ENCODE data around the gene HOXD9. TPM values are rescaled to one million over a fixed set of nuclear protein-coding genes. Genes with fewer than 3 reads are reported as not detected.

HOXD9 gene
- total RNA-seq, 2 experiments from 2014 or later = not detected

DNA sequence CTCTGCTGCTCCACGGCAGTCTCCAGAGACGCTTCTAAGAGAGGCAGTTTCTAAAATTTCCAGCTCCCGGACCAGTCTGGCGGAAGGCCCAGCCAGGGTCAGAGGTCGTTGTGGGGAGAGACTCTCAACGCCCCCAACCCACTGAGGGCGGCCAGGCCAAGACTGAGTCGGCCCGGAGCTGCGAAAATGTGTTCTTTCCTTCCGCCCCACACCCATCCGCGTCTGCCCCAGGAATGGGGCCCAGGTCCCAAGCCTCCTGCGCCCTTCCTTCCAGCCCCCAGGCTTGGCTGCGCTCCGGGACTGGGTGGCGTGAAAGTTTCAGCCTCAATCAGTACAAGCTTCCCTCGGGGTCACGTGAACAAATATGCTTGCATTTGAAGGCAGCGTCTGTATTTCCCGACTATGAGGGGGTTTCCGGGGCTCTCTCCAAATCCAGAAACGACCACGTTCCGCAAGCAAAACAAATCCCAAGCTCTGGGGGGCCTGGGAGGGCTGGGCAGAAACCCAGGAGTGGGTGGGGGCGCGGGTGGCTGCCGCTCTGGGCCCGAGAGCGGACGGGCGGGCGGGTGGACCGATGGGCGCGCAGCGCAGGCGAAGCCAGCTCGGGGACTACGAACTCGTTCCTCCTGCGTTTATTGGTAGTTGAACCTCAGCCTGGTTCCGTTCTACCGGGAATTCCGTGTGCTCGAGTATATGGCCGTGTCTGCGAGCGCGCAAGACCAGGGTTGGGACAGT, 37.9 kb downstream of the HOXD9 start:
- H3K36me3 Mint-ChIP-seq = peaks cover 4% of the 10 kb centered on the region
- no peak overlapping the region for H3K4me3 Mint-ChIP-seq
- H3K4me1 Mint-ChIP-seq = peaks cover 7% of the 10 kb centered on the region
- DNase-seq (no peak), ATAC-seq (no peak)
- no peaks in the 10 kb centered on the region for H3K9me3 Mint-ChIP-seq (ENCODE audit: low read depth)
- peaks cover 89% of the 10 kb centered on the region for H3K27me3 Mint-ChIP-seq
- no peak overlapping the region for H3K27ac Mint-ChIP-seq
- CTCF ChIA-PET = interaction anchor here (1.2 to 1.5 kb wide), 4 partner anchors 16 to 64 kb away, joined by 3 to 5 read pairs (median 4); no protein-coding TSS in a partner anchor

DNA sequence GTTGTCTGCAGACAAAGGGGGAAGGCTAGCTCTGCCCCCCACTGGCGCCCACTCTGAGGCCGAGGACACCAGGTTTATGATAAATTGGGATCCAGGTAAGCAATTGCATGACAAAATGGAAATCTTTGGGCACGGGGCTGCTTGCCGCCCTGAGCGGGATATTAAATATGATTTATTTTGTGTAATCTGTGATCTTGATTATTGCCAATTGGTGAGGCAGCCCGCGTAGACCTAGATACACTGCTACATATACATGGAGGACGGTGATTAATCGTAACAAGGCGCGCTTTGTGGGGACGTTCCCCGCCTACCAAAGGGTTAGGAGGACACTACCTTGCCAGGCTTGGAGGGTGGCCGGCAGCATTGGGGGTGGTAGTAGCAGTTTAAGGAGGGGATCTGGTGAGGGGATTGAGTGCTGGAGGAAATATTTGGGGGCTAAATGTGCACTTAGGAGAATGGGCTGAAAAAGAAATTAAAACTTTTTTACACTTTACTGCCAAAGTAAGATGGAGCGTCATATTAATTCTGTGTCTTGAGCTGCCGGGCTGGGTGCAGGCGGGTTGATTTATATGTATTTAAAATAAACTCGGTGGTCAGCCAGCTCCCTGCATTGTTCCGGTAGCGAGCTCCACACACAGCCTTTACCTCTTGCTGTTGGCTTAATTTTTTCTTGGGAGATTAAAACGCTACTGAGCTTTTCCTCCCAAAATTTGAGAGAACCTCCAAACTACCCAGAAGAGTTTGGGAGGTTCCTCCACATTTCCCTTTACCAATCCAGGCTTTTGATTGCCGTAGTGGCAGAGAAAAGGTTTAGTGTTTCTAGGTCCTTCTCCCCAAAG, 38.7 kb downstream of the HOXD9 start:
- H3K27ac Mint-ChIP-seq = peak overlapping the region; percentile 22
- H3K4me3 Mint-ChIP-seq = no peak overlapping the region
- H3K4me1 Mint-ChIP-seq = peaks cover 7% of the 10 kb centered on the region
- CTCF ChIA-PET = interaction anchor here (1.0 to 2.0 kb wide), 7 partner anchors 17 to 393 kb away, joined by 3 to 6 read pairs (median 4); no protein-coding TSS in a partner anchor
- DNase-seq = no peak
- H3K27me3 Mint-ChIP-seq = peaks cover 89% of the 10 kb centered on the region
- no peak for ATAC-seq
- no peaks in the 10 kb centered on the region for H3K9me3 Mint-ChIP-seq (ENCODE audit: low read depth)
- H3K36me3 Mint-ChIP-seq = peaks cover 4% of the 10 kb centered on the region

DNA sequence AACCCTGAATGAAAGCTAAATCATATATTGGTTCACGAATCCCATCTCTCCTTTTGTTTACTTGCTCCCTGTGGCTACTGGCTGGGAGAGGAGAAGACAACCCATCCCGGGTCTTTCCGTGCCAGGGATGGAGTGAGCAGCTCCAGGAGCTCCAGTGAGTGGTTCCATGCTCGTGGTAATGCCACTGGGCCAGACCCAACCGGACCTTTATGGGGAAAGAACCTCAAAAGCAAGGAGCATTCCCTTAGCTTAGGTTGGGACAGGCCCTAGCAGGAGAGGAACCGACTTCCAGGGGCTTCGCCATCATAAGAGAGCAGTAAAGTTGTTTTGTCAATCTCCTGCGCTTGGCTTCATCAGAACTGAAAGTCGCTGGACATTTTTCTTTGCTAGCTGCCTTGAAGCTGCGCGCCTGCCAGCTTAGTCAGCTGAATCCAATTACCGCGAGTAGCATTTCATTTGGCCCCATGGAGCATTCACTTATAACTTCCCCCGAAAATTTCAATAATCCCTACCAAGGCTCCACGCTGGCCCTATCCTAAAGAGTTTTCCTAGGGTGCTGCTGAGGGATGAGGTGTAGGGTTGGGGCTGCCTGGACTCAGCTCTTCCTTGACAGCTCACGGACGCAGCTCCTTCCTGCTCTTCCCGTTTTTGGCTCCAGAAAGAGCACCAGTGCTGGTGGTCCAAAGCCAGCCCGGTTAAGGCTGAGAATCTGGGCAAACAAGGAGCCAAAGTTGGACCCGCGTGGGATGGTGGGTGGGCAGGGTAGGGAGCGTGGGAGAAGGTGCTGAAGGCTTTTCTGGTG, 39.5 kb downstream of the HOXD9 start:
- ATAC-seq = no peak

DNA sequence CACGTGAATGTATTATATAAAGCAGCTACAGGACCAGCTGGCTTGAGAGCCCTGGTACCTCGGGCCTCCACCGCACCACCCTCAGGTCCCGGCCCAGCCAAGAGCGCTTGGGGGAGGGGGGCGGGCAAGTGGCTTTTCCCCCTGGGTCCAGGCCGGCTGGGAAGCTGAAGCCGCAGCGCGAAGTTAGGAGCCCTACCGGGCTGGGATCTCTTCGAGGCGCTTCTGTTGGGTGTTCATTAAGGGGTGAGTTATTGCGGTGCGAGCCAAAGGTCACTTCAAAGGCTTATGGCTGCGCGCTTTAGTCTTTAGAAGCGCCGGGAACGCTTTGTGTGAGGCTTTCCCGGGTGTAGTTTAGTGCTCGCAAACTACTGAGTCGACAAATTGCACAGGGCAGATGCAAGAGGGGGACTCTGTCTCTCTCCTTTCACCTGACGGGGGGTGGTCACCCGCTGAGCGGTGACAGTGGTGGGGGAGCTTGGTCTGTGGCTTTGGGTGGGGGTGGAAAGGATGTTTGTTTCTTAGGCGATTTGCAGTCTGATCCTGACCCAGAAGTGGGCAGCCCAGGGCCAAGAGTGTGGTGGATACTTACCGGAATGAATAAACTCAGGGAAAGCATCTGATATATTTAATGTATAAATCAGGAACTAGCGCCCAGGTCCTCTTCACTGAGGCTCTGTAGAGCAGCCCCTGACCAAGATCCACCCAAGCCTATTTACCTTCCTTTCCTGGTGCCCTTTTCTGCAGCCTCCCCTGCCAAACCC, 40.6 kb downstream of the HOXD9 start:
- ATAC-seq = no peak
- H3K4me1 Mint-ChIP-seq = peaks cover 5% of the 10 kb centered on the region

More for the DNA sequence above, 39.5 kb downstream of the HOXD9 start:
- Mint-ChIP-seq H3K4me3 (no peak overlapping the region), H3K9me3 (ENCODE audit: low read depth) (no peaks in the 10 kb centered on the region), H3K27me3 (peaks cover 90% of the 10 kb centered on the region), H3K4me1 (peaks cover 7% of the 10 kb centered on the region), H3K27ac (no peak overlapping the region), H3K36me3 (peaks cover 4% of the 10 kb centered on the region)
- no peak for DNase-seq
- CTCF ChIA-PET = interaction anchor here (0.6 to 2.0 kb wide), 7 partner anchors 10 to 475 kb away, joined by 3 to 6 read pairs (median 3); no protein-coding TSS in a partner anchor

DNA sequence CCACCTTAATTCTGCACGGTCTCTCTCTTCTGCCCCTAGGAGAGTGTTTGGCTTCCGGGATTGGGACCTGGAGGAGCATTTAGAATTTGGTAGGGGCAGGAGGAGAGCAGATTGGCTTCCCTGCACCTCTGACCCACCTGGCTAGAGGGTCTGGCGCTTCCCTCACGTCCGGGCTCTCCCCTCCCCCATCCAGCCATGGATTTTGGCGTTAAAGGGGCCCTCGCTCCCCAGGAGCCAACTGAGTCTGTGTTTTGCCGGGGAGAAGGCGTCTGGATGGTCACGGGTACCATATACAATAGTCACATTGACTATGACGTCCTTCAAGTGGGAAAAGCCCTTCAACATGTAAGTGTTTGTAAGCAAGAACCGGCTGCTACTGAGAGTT, 41.1 kb downstream of the HOXD9 start:
- CTCF ChIA-PET = no interaction called here
- ATAC-seq = no peak
- Mint-ChIP-seq H3K36me3 (peaks cover 3% of the 10 kb centered on the region), H3K4me1 (peaks cover 3% of the 10 kb centered on the region), H3K27me3 (peaks cover 87% of the 10 kb centered on the region), H3K9me3 (ENCODE audit: low read depth) (no peaks in the 10 kb centered on the region), H3K4me3 (no peak overlapping the region), H3K27ac (peak overlapping the region; percentile 52)
- no peak for DNase-seq

More for the DNA sequence above, 40.6 kb downstream of the HOXD9 start:
- H3K36me3 Mint-ChIP-seq = peaks cover 4% of the 10 kb centered on the region
- no peak overlapping the region for H3K4me3 Mint-ChIP-seq
- CTCF ChIA-PET = interaction anchor here (0.7 to 2.0 kb wide), 2 partner anchors 9 to 35 kb away, joined by 3 to 6 read pairs; no protein-coding TSS in a partner anchor
- H3K27me3 Mint-ChIP-seq = peaks cover 92% of the 10 kb centered on the region
- H3K9me3 Mint-ChIP-seq (ENCODE audit: low read depth) = no peaks in the 10 kb centered on the region
- DNase-seq = no peak
- no peak overlapping the region for H3K27ac Mint-ChIP-seq

DNA sequence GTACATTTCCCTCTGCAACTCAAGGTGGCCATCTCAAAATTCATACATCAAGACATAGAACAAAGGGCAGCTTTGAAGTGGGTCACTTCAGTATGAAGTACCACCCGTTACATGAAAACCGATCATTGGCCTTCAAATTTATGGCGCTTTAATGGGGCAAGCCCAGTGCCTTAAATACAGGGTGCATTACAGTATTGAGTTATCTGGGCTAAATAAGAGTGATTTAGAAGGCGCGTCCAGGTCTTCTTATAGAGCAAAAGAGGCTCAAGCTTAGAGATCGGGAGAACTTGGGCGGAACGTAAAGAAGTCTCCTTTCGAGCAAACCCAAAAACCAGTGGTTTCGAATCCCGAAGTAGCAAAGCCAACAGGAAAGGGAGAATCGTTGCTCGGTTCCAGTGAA, 41.7 kb downstream of the HOXD9 start:
- Mint-ChIP-seq H3K4me1 (peaks cover 3% of the 10 kb centered on the region), H3K4me3 (peak overlapping the region; percentile 8), H3K27me3 (peaks cover 86% of the 10 kb centered on the region), H3K27ac (peak overlapping the region; percentile 52), H3K9me3 (ENCODE audit: low read depth) (no peaks in the 10 kb centered on the region), H3K36me3 (peaks cover 3% of the 10 kb centered on the region)
- CTCF ChIA-PET = no interaction called here
- no peak for ATAC-seq
- DNase-seq = no peak

DNA sequence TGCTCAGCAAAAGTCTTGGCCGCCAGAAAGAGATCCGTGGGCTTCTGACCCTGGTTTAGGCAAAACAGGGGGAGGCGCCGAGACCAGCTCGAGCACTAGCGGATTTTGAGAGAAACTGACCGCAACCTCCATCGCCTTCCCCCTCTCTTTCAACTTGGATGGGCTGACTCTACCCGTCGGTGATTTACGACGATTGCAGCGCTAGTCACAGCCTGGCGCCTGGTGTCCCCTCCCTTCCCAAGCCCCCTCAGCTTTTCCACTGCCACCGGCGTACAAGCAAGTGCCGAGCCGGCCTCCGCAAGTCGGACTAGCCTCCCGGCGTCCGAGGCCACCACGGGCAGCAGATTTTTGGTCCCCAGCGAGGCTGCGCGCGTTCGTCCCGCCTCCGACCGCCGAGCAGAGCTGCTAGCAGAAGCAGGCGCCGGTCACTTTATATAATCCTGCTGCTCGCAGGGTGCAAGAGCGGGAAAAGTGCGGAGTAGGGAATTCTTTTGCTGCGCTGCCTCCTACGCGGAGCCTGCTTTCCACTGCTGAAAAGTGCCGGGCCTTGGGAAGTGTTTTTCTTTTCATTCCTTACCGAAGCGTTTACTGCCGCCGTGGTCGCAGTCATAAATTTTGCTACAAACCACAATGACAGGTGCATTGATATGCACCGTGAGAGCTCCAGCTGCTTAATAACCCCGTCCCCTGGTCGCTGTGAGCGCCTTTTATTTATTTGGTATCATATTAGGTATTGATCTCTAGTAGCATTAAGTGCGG, 42.3 kb downstream of the HOXD9 start:
- Mint-ChIP-seq H3K4me1 (peaks cover 3% of the 10 kb centered on the region), H3K4me3 (no peak overlapping the region), H3K27me3 (peaks cover 86% of the 10 kb centered on the region), H3K9me3 (ENCODE audit: low read depth) (no peaks in the 10 kb centered on the region), H3K27ac (peak overlapping the region; percentile 49), H3K36me3 (peaks cover 3% of the 10 kb centered on the region)
- CTCF ChIA-PET = no interaction called here
- no peak for DNase-seq
- no peak for ATAC-seq

DNA sequence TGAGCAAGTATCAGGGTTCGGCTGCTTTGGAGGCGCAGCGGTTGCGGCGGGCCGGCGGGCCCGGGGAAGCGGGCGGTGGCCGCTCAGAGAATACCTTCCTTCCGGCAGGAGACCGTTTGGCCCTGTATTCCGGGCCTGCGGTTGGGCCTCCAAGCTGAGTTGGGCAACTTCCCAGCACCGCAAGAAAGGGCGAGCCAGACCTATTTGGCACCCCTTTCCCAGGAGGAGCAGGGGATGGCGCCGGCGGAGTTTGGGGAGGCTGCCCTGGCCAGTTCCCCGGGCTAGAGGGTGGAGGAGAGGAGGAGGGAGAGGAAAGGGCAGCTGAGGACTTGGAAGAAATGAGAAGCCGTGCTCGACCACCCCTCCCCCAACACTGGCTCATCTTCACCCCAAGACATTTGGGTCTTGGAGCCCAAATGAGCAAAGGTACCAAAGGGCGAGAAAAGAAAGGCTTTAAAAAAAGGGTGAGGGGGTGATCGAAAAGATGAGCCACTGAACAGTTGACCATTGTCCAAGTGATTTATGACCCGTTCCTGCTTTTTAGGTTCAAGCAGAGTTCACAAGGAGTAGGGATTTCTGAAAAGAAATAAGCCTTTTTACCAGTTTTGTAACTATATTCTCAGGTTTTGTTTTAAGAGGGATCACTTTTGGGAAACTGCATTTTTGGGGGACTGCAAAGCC, 43.0 kb downstream of the HOXD9 start:
- Mint-ChIP-seq H3K27me3 (peaks cover 84% of the 10 kb centered on the region), H3K27ac (peak overlapping the region; percentile 49), H3K4me1 (peaks cover 3% of the 10 kb centered on the region), H3K4me3 (no peak overlapping the region), H3K36me3 (peaks cover 3% of the 10 kb centered on the region), H3K9me3 (ENCODE audit: low read depth) (no peaks in the 10 kb centered on the region)
- no peak for ATAC-seq
- DNase-seq = no peak
- CTCF ChIA-PET = interaction anchor here (1.6 kb wide), 1 partner anchor 286 kb away, joined by 3 read pairs; no protein-coding TSS in a partner anchor

DNA sequence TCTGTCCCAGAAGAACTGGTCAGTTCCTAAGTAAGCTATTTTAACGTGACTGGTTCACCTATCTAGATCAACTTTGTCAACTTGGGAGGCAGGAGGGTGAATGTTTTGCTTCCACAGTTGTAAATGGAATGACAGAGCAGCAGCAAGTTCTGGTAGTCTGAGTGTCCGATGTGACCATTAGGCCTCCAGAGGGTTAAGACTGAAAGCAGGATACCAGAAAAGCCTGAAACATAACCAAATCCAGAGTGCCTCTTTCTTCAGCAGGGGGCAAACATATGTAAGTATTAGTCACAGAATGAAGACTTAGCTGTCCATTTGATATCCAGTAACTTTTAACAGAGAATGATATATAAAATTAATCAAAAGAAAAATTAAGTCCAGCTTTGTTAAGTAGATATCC, 43.8 kb downstream of the HOXD9 start:
- Mint-ChIP-seq H3K4me1 (peaks cover 3% of the 10 kb centered on the region), H3K4me3 (no peak overlapping the region), H3K9me3 (ENCODE audit: low read depth) (no peaks in the 10 kb centered on the region), H3K27ac (no peak overlapping the region), H3K27me3 (peaks cover 84% of the 10 kb centered on the region), H3K36me3 (peaks cover 3% of the 10 kb centered on the region)
- DNase-seq (no peak), ATAC-seq (no peak)
- CTCF ChIA-PET = interaction anchor here (1.0 to 1.9 kb wide), 3 partner anchors 19 to 286 kb away, joined by 3 to 5 read pairs (median 3); no protein-coding TSS in a partner anchor

DNA sequence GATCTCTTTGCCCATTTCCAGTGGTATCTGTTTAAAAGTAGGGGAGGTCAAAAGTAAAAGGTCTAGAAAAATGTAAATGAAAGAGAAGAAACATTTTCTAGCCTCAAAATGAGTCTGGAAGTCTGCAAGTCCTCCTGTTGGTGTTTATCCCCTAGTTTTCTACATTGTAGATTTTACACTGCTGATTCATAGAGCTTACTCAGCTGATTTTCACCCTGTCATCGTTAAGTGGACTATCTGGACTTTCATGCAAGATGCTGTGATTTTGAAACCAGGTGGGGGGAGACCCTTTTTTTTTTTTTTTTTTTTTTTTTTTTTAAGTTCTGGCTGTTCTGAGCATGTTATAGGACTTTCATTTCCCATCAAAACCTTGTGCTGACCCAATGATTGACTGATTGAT, 44.9 kb downstream of the HOXD9 start:
- CTCF ChIA-PET = interaction anchor here (0.7 to 1.9 kb wide), 3 partner anchors 26 to 284 kb away, joined by 3 to 5 read pairs (median 3); no protein-coding TSS in a partner anchor
- Mint-ChIP-seq H3K36me3 (peaks cover 3% of the 10 kb centered on the region), H3K9me3 (ENCODE audit: low read depth) (no peaks in the 10 kb centered on the region), H3K27me3 (peaks cover 83% of the 10 kb centered on the region), H3K27ac (no peak overlapping the region), H3K4me1 (peaks cover 3% of the 10 kb centered on the region), H3K4me3 (no peak overlapping the region)
- ATAC-seq (no peak), DNase-seq (no peak)

DNA sequence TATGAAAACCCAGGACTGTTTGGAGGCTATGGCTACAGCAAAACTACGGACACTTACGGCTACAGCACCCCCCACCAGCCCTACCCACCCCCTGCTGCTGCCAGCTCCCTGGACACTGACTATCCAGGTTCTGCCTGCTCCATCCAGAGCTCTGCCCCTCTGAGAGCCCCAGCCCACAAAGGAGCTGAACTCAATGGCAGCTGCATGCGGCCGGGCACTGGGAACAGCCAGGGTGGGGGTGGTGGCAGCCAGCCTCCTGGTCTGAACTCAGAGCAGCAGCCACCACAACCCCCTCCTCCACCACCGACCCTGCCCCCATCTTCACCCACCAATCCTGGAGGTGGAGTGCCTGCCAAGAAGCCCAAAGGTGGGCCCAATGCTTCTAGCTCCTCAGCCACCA, 46.7 kb downstream of the HOXD9 start:
- Mint-ChIP-seq H3K4me1 (peaks cover 4% of the 10 kb centered on the region), H3K9me3 (ENCODE audit: low read depth) (no peaks in the 10 kb centered on the region), H3K4me3 (no peak overlapping the region), H3K27me3 (peaks cover 85% of the 10 kb centered on the region), H3K36me3 (peaks cover 2% of the 10 kb centered on the region), H3K27ac (no peak overlapping the region)
- CTCF ChIA-PET = interaction anchor here (1.0 to 1.8 kb wide), 4 partner anchors 42 to 286 kb away, joined by 3 to 4 read pairs (median 4); no protein-coding TSS in a partner anchor
- ATAC-seq (no peak), DNase-seq (no peak)

Measured in activated CD8-positive, alpha-beta memory T cell treated with anti-CD3 and anti-CD28 coated beads, Interleukin-2, amount 10 ng/mL, durations not matched to agents 7 days and 5 days (primary cell).